HFFc6 (cell line): ENCODE results near the gene ARHGEF9. TPM values are rescaled to one million over a fixed set of nuclear protein-coding genes. Genes with fewer than 3 reads are reported as not detected.
"Not testable (repeated sequence)": the region's sequence is repeated elsewhere in the genome, so short reads cannot be mapped to it uniquely, and the experiment has no call there.

Source experiments
- DNase-seq: peaks from one replicate; pipeline ENCODE4 v3.0.0-alpha.2; 2018
- H3K27ac Mint-ChIP-seq: 2 replicates; pipeline ENCODE4 v1.8.0; 2020; ENCODE audit warnings: mild to moderate bottlenecking, mixed read lengths
- H3K27me3 Mint-ChIP-seq: 2 replicates; pipeline ENCODE4 v1.8.0; 2021; ENCODE audit warnings: mild to moderate bottlenecking, moderate library complexity, mixed read lengths; ENCODE audit not compliant: insufficient read depth
- H3K36me3 Mint-ChIP-seq: 2 replicates; pipeline ENCODE4 v1.8.0; 2021; ENCODE audit warnings: low read depth, mixed read lengths
- H3K4me1 Mint-ChIP-seq: 2 replicates; pipeline ENCODE4 v1.8.0; 2020; ENCODE audit warnings: low read depth, mixed read lengths
- H3K4me3 Mint-ChIP-seq: 2 replicates; pipeline ENCODE4 v1.8.0; 2020; ENCODE audit warnings: mild to moderate bottlenecking, moderate library complexity, mixed read lengths
- H3K9me3 Mint-ChIP-seq: 2 replicates; pipeline ENCODE4 v1.8.0; 2020; ENCODE audit warnings: mild to moderate bottlenecking, mixed read lengths
- total RNA-seq, 6 experiments: library from RNA; stranded (reverse); fragmentation: NEBNext Ultra II Directional; extraction: Animal tissue kit (Norgen Biotek cat#: 25700); gene quantifications; 2 replicates in 1 of 6; 3 replicates in 5 of 6; pipeline ENCODE4 v1.2.3, GENCODE V29; 2021
- TF ChIP-seq, protein P1 (sequence below): fragments of 200-600 bp; sonication (generic); IDR thresholded peaks from 2 replicates; pipeline ENCODE4 v1.5.0; 2021; ENCODE audit warnings: antibody characterized with exemption, mild to moderate bottlenecking

ARHGEF9 gene
- total RNA-seq, 6 experiments from 2014 or later = 18.8 to 23.0 (median 20.2) TPM

- TF ChIP-seq, protein P1, sequence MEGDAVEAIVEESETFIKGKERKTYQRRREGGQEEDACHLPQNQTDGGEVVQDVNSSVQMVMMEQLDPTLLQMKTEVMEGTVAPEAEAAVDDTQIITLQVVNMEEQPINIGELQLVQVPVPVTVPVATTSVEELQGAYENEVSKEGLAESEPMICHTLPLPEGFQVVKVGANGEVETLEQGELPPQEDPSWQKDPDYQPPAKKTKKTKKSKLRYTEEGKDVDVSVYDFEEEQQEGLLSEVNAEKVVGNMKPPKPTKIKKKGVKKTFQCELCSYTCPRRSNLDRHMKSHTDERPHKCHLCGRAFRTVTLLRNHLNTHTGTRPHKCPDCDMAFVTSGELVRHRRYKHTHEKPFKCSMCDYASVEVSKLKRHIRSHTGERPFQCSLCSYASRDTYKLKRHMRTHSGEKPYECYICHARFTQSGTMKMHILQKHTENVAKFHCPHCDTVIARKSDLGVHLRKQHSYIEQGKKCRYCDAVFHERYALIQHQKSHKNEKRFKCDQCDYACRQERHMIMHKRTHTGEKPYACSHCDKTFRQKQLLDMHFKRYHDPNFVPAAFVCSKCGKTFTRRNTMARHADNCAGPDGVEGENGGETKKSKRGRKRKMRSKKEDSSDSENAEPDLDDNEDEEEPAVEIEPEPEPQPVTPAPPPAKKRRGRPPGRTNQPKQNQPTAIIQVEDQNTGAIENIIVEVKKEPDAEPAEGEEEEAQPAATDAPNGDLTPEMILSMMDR = no peak
- no peak overlapping the region for H3K4me3 Mint-ChIP-seq
- H3K27ac Mint-ChIP-seq = no peak overlapping the region
- DNase-seq = no peak
- H3K4me1 Mint-ChIP-seq = no peaks in the 10 kb centered on the region
- H3K9me3 Mint-ChIP-seq = no peaks in the 10 kb centered on the region
- no peaks in the 10 kb centered on the region for H3K36me3 Mint-ChIP-seq
- H3K27me3 Mint-ChIP-seq = peaks cover 1% of the 10 kb centered on the region; the same call in 1 of the 2 replicates
Measured at GRCh38 chrX:63809173-63809572, 24.2 kb upstream of the ARHGEF9 start.

- peaks cover 11% of the 10 kb centered on the region for H3K27me3 Mint-ChIP-seq
- not testable (repeated sequence) for DNase-seq, H3K9me3 Mint-ChIP-seq, H3K4me1 Mint-ChIP-seq, H3K4me3 Mint-ChIP-seq, H3K27ac Mint-ChIP-seq, H3K36me3 Mint-ChIP-seq
Measured at GRCh38 chrX:63795406-63795805, 10.4 kb upstream of the ARHGEF9 start.

DNA sequence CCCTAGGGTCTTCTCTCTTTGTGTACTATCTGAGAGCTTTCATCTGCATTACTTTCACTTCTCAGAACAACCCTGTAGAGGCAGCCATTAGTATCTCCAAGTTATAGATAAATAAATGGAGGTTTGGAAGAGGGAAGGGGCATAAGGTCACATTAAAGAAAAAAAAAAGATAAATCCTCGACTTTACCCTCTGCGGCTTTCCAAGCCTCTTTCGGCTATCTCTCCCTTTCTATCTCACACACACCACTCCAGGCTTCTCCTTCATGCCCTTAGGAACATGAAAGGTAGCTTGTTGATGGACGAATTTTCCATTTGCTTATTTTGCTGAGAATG, 660 bp upstream of the ARHGEF9 start:
- Mint-ChIP-seq H3K4me1 (no peaks in the 10 kb centered on the region), H3K36me3 (no peaks in the 10 kb centered on the region), H3K9me3 (no peaks in the 10 kb centered on the region), H3K27me3 (peaks cover 2% of the 10 kb centered on the region), H3K4me3 (peak overlapping the region; percentile 65; the same call in 1 of the 2 replicates), H3K27ac (no peak overlapping the region)
- TF ChIP-seq, protein P1 = no peak
- no peak for DNase-seq

- DNase-seq = no peak
- H3K36me3 Mint-ChIP-seq = no peaks in the 10 kb centered on the region
- peaks cover 2% of the 10 kb centered on the region for H3K27me3 Mint-ChIP-seq
- H3K9me3 Mint-ChIP-seq = no peaks in the 10 kb centered on the region
- TF ChIP-seq, protein P1 = no peak
- H3K4me1 Mint-ChIP-seq = no peaks in the 10 kb centered on the region
- no peak overlapping the region for H3K4me3 Mint-ChIP-seq
- no peak overlapping the region for H3K27ac Mint-ChIP-seq
Measured at GRCh38 chrX:63784346-63784901, 590 bp downstream of the ARHGEF9 start.

DNA sequence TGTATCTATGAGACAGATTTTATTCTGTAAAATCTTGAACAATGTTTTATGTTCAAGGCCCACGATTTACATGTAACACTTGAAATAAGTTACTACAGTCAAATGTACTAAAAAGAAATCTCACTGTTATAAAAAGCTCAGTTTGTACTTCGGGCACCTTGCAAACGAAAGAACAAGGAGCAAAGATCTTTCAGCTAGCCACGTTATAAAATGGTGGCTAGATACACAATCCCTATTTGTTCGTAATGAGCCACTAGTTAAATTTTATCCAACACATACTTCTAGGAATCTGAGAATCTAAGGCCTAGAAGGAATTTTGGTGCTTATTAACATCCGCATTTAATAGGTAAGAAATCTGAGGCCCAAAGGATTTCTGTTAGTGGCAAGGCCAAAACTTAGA, 2.5 kb downstream of the ARHGEF9 start:
- H3K4me3 Mint-ChIP-seq = no peak overlapping the region
- TF ChIP-seq, protein P1 = no peak
- no peak overlapping the region for H3K27ac Mint-ChIP-seq
- peaks cover 5% of the 10 kb centered on the region for H3K9me3 Mint-ChIP-seq
- H3K4me1 Mint-ChIP-seq = no peaks in the 10 kb centered on the region
- no peaks in the 10 kb centered on the region for H3K36me3 Mint-ChIP-seq
- H3K27me3 Mint-ChIP-seq = peaks cover 2% of the 10 kb centered on the region
- no peak for DNase-seq

GRCh38 chrX:63768760-63769159, 16.3 kb downstream of the ARHGEF9 start:
- H3K4me3 Mint-ChIP-seq = no peak overlapping the region
- no peak overlapping the region for H3K27ac Mint-ChIP-seq
- H3K27me3 Mint-ChIP-seq = peaks cover 4% of the 10 kb centered on the region; the same call in 1 of the 2 replicates
- TF ChIP-seq, protein P1 = no peak
- H3K36me3 Mint-ChIP-seq = peaks cover 8% of the 10 kb centered on the region; the same call in 1 of the 2 replicates
- no peak for DNase-seq
- peaks cover 30% of the 10 kb centered on the region for H3K4me1 Mint-ChIP-seq
- peaks cover 13% of the 10 kb centered on the region for H3K9me3 Mint-ChIP-seq
